Femur (tissue), 1 donor: ENCODE results near the gene BRPF3.

Experiments
- DNase-seq: peaks from one replicate; pipeline ENCODE4 v3.0.0-alpha.2; 2017

The BRPF3 gene

DNA sequence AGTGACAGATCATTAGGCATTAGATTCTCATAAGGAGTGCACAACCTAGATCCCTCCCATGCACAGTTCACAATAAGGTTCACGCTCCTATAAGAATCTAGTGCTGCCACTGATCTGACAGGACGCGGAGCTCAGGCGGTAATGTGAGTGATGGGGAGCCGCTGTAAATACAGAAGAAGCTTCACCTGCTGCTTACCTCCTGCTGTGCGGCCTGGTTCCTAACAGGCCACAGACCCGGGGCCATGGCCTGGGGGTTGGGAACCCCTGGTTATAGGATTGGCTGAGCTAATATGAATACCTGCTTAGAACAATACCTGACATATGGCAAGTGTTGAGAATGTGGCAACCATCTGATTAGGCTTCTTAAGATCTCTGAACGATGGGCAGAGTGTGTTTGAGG, 75.7 kb downstream of the BRPF3 start:
- no peak for DNase-seq

DNA sequence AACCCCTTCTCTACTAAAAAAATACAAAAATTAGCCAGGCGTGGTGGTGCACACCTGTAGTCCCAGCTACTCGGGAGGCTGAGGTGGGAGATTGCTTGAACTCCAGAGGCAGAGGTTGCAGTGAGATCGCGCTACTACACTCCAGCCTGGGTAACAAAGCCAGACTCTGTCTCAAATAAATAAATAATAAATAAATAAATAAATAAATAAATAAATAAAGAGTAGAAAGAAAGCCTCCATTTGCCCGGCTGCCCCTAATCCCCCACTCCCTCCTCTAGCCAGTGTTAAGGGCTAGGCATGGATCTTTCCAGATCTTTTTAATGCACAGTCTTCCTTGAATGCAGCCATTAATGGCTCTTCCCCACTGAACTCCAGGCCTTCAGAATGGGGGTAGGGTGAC, 76.5 kb downstream of the BRPF3 start:
- no peak for DNase-seq

DNA sequence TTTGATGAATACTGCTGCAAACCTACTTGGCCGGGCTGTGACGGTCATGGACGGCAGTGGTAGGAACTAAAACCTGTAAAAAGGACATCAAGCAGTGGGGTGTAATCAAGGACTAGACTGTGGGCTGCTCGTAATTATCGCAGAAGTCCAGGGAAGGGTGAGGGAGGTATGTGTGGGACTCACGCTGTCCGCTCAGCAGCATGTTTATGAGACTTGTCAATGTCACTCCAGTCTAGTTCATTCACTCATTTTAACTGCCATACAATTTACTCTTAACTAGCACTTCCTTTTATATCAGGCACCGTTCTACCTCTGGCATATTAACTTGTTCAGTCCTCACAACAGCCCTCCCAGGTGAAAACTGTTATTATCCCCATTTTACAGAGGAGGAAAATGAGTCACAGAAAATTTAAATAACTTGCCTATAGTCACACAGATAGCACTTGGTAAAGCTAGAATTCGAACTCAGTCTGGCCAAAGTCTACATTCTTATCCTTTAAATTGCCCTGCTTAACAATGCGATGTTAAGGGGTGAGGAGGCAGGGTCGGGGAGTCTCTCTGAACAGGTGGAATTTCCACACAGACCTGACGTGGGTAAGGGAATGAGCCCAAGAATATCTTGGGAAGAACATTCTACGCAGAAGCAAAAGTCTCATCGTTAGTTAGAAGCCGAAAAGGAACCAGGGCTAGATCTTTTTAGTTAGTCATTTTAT, 77.4 kb downstream of the BRPF3 start:
- DNase-seq = no peak

DNA sequence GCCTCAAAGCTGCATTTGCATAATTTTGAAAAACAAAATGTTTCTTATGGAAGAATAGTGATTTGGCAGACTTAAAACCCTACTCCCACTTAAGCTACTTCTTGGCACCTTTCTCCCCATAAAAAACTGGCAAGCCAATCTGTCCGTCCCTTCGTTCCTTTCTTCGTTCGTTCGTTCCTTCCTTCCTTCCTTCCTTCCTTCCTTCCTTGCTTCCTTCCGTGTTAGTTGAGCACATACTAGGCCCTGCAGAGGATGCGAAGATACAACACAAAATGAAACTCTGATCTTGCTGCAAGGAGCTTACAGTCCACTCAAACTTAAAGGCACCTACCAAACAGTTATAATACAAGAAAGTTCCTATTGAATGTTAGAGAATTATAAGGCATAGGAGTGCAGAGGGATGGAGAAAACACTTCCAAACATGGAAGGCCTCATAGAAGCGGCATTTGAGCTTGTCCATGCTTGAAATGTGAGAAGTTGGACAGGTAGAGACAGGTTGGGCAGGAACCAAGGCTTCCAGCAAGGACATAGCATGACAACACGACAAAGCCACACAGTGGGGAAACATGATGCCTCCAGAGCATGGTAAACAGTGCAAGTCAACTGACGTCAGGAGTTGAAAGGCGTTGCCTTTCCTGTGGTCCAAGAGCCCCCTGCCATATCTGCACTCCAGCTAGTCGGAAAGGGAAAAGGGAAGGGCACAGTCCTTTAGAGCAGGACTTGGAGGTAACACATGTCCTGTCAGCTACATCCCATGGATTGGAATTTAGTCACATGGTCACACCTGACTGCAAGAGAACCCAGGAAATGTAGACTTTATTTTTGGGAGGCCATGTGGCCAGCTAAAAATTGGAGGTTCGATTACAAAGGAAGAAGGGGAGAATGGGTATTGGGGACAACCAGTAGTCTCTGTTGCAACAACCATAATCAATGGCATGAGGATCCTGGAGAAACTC, 80.3 kb downstream of the BRPF3 start:
- no peak for DNase-seq

DNA sequence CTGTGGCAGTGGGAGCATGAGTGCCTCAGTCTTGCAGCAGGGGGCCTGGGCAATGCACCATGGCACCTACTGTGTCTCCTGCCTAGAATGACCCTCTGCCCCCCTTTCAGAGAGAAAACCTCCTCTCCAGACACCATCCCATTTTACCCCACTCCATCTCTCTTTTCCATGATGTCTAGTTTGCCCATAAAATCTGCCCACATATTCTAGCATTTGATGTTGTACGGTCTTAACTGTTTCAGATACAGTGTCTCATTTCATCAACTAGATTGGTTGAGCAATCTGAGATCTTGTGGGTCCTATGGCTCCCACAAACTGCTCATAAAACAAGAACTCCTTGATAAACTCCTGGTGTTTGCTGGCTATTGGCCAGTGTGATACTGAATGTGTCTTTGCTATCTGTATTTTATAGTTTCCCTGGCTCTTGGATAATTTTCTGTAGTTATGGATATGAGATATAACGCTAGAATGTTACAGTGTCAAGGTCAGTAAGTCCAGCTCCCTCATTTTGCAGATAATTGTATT, 81.5 kb downstream of the BRPF3 start:
- no peak for DNase-seq

DNA sequence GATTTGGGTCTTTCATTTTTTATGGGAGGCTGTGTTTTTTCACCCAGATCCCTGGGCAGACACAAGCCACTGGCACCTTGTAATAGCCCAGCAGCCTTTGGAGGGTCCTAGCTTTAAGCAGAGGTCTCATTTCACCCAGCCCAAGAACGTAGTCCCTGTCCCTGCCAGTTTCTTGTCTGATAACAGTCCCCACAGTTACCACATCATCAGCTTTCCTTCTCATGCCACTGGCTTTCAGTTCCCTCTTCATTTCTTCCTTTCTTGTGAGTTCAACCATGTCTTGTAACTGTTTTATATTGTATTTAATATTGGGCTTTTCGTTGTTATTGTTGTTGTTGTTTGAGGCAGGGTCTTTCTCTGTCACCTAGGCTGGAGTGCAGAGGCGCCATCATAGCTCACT, 83.9 kb downstream of the BRPF3 start:
- no peak for DNase-seq

DNA sequence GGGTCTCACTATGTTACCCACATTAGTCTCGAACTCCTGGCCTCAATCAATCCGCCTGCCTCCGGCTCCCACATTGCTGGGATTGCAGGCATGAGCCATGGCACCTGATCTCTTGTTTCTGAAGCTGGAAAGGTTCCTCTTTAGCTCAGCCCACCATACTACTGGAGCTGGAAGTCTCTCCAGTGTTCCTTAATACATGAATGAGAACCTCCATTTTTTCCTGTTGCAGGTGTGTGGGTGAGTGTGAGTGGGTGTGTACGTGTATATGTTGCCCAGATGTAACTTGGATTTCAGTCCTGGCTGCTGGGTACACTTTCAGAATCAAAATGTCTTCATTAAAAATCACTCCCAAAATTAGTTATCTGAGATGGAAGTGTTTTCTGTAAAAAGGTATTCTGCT, 84.4 kb downstream of the BRPF3 start:
- DNase-seq = no peak
